SK-N-SH (cell line): Measurements from ENCODE around the gene ACVR2B. TPM values are rescaled to one million over a fixed set of nuclear protein-coding genes. Genes with fewer than 3 reads are reported as not detected.

Experiments
- CTCF ChIA-PET: fragments of 300-600, 350-600 bp; formaldehyde crosslinking; extraction: SDS; loops from one replicate; lab custom pipeline; 2021; lab: Yijun Ruan, JAX
- POLR2A ChIA-PET: fragments of 350-600 bp; sonication (Branson Sonifier 250); formaldehyde crosslinking; extraction: SDS; loops from one replicate; lab custom pipeline; 2020; ENCODE audit warnings: antibody characterized with exemption, inconsistent platforms; lab: Yijun Ruan, JAX
- DNase-seq: peaks from one replicate; pipeline ENCODE4 v3.0.0; 2012
- H2AFZ ChIP-seq: fragments of 200-600 bp; sonication (generic); 2 replicates; pipeline ENCODE4 v1.8.1; 2016; ENCODE audit warnings: antibody characterized with exemption, mild to moderate bottlenecking, low read depth
- H3F3A ChIP-seq: fragments of 200-600 bp; sonication (generic); replicated peaks from 2 replicates; pipeline ENCODE3; 2016; ENCODE audit warnings: antibody characterized with exemption, mild to moderate bottlenecking; ENCODE audit not compliant: insufficient read depth
- H3K27ac ChIP-seq, 2 experiments: fragments of 200-500 bp in 1 of 2; fragments of 200-600 bp in 1 of 2; sonication (Bioruptor generic) in 1 of 2; sonication (generic), shearing (Covaris generic) in 1 of 2; 2 replicates each; pipeline versions ENCODE4 v1.5.1 to v1.6.1; 2014 to 2016; ENCODE audit warnings: low read depth in 2 of 2, inconsistent platforms in 1 of 2, low read length in 1 of 2, mild to moderate bottlenecking in 1 of 2, mixed read lengths in 1 of 2
- H3K27me3 ChIP-seq: fragments of 200-600 bp; sonication (generic), shearing (Covaris generic); 2 replicates; pipeline ENCODE4 v1.6.1; 2016; ENCODE audit warnings: mixed run types; ENCODE audit not compliant: insufficient read depth
- H3K36me3 ChIP-seq, 2 experiments: fragments of 200-500 bp in 1 of 2; fragments of 200-600 bp in 1 of 2; sonication (Bioruptor generic) in 1 of 2; sonication (generic) in 1 of 2; replicated peaks in 1 of 2; 2 replicates each; pipeline versions ENCODE3 to v1.5.1; 2014 to 2016; ENCODE audit warnings: low read length in 1 of 2, mild to moderate bottlenecking in 1 of 2; ENCODE audit not compliant: insufficient read depth in 2 of 2, control insufficient read depth in 1 of 2
- H3K4me1 ChIP-seq, 2 experiments: fragments of 200-500 bp in 1 of 2; fragments of 200-600 bp in 1 of 2; sonication (Bioruptor generic) in 1 of 2; sonication (generic), shearing (Covaris generic) in 1 of 2; 2 replicates each; pipeline versions ENCODE4 v1.5.1 to v1.6.1; 2014 to 2016; ENCODE audit warnings: low read depth in 1 of 2, low read length in 1 of 2, mixed run types in 1 of 2; ENCODE audit not compliant: insufficient read depth in 2 of 2, control insufficient read depth in 1 of 2
- H3K4me2 ChIP-seq: fragments of 200-600 bp; sonication (generic), shearing (Covaris generic); 2 replicates; pipeline ENCODE4 v1.6.1; 2017; ENCODE audit warnings: mixed run types
- H3K4me3 ChIP-seq, 2 experiments: fragments of 200-500 bp in 1 of 2; fragments of 200-600 bp in 1 of 2; sonication (Bioruptor generic) in 1 of 2; sonication (generic), shearing (Covaris generic) in 1 of 2; 2 replicates each; pipeline versions ENCODE4 v1.5.1 to v1.8.1; 2014 to 2016; ENCODE audit warnings: low read depth in 2 of 2, inconsistent platforms in 1 of 2, low read length in 1 of 2, mild to moderate bottlenecking in 1 of 2, mixed read lengths in 1 of 2, moderate library complexity in 1 of 2
- H3K79me2 ChIP-seq: fragments of 200-600 bp; sonication (generic); 2 replicates; pipeline ENCODE4 v1.8.1; 2017; ENCODE audit warnings: mild to moderate bottlenecking; ENCODE audit not compliant: insufficient read depth
- H3K9ac ChIP-seq: fragments of 200-600 bp; sonication (generic); 2 replicates; pipeline ENCODE4 v1.6.1; 2017; ENCODE audit warnings: mixed run types
- H3K9me2 ChIP-seq: fragments of 200-600 bp; sonication (generic); 2 replicates; pipeline ENCODE4 v1.6.1; 2017; ENCODE audit warnings: mixed run types
- H3K9me3 ChIP-seq: fragments of 200-600 bp; sonication (generic); 2 replicates; pipeline ENCODE4 v1.6.1; 2017; ENCODE audit warnings: mixed run types, mild to moderate bottlenecking, moderate library complexity
- H4K20me1 ChIP-seq: fragments of 200-600 bp; sonication (generic); 2 replicates; pipeline ENCODE4 v1.6.1; 2017; ENCODE audit warnings: mild to moderate bottlenecking, mixed run types; ENCODE audit not compliant: insufficient read depth
- FOXJ3 ChIP-seq: sonication (generic); formaldehyde crosslinking; IDR thresholded peaks from 2 replicates; pipeline ENCODE4 v1.5.1; 2020; ENCODE audit warnings: mild to moderate bottlenecking, missing genetic modification reagents
- FOXM1 ChIP-seq: IDR thresholded peaks from 2 replicates; pipeline ENCODE4 v1.4.0; 2012; ENCODE audit warnings: low read depth, mild to moderate bottlenecking
- MEF2A ChIP-seq: IDR thresholded peaks from 2 replicates; pipeline ENCODE4 v1.4.0; 2012; ENCODE audit warnings: low read depth, borderline replicate concordance
- MXI1 ChIP-seq: IDR thresholded peaks from 2 replicates; pipeline ENCODE4 v1.6.1; 2012; ENCODE audit warnings: mild to moderate bottlenecking, low read depth, low read length, improper control_type of control experiment
- POLR2AphosphoS5 ChIP-seq: IDR thresholded peaks from 2 replicates; pipeline ENCODE4 v1.6.1; 2012; ENCODE audit warnings: low read depth, low read length
- RAD21 ChIP-seq: IDR thresholded peaks from 2 replicates; pipeline ENCODE4 v1.6.1; 2012; ENCODE audit warnings: mild to moderate bottlenecking, low read length
- RFX5 ChIP-seq: IDR thresholded peaks from 2 replicates; pipeline ENCODE4 v1.6.1; 2012; ENCODE audit warnings: mild to moderate bottlenecking, improper control_type of control experiment, low read length
- RXRA ChIP-seq: IDR thresholded peaks from 2 replicates; pipeline ENCODE4 v1.4.0; 2012; ENCODE audit warnings: low read depth, mild to moderate bottlenecking, borderline replicate concordance
- SIN3A ChIP-seq: IDR thresholded peaks from 2 replicates; pipeline ENCODE4 v1.6.1; 2012; ENCODE audit warnings: low read depth, mild to moderate bottlenecking, low read length, moderate library complexity, borderline replicate concordance
- SMC3 ChIP-seq: IDR thresholded peaks from 2 replicates; pipeline ENCODE4 v1.6.1; 2012; ENCODE audit warnings: low read depth, low read length, improper control_type of control experiment
- TAF1 ChIP-seq: IDR thresholded peaks from 2 replicates; pipeline ENCODE4 v1.6.1; 2012; ENCODE audit warnings: low read depth, mild to moderate bottlenecking, low read length, moderate library complexity, borderline replicate concordance
- WGBS: methylation state at CpG from one replicate; pipeline ENCODE4 v1.1.6; 2017; ENCODE audit warnings: low lambda C conversion rate; 5-methylcytosine and 5-hydroxymethylcytosine counted together
- polyA plus RNA-seq, 3 experiments: library from polyadenylated mRNA; depleted of rRNA; stranded (reverse); fragments of >200 nt; gene quantifications; 2 replicates each; pipeline ENCODE4 v1.2.3, GENCODE V29; 2012
- TF ChIP-seq, protein P1 (sequence below): fragments of 200-600 bp; sonication (generic); IDR thresholded peaks from 2 replicates; pipeline ENCODE4 v1.6.1; 2017; ENCODE audit warnings: antibody characterized with exemption, mild to moderate bottlenecking, moderate library complexity
- TF ChIP-seq, protein P2 (sequence below): IDR thresholded peaks from 2 replicates; pipeline ENCODE4 v1.6.1; 2012; ENCODE audit warnings: mild to moderate bottlenecking, low read depth, low read length, moderate library complexity

Gene ACVR2B
- polyA plus RNA-seq, 1 of the 3 experiments (the other 2 are of a cell fraction): 1.4 TPM

DNA sequence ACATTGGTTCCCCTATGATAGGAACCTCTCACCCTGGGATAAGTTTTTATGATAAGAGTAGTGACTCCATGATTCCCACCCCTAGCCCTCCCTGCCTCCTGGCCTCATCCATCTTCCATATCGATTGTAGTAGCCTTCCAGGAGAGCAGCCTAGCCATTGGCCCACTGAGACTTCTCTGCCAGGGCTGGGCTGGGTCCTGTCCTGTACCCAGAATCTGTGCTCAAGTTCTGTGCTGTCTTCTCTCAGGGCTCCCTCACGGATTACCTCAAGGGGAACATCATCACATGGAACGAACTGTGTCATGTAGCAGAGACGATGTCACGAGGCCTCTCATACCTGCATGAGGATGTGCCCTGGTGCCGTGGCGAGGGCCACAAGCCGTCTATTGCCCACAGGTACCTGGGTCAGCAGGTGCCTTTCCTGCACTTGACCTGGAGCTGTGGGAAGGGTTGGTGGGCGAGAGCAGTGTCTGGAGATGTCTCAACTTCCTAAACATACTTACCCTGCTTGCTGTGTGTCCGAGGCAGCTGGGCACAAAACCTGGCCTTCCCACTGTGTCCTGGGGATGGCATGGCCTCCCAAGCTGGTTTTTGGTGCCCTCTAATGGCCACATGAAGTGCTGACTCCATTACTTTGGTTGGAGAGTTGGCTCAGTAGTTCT, 25.9 kb downstream of the ACVR2B start:
- Histone ChIP-seq H3K27me3 (no peaks in the 10 kb centered on the region), H3K9ac (no peak overlapping the region), H3K27ac (no peak overlapping the region), H2AFZ (no peak overlapping the region), H3K4me1 (peaks cover 0 to 20% of the 10 kb centered on the region in 2 experiments; a peak in 1 of 4 replicates), H3K4me2 (no peak overlapping the region), H3K9me3 (no peaks in the 10 kb centered on the region), H3F3A (no peaks in the 10 kb centered on the region), H3K79me2 (no peaks in the 10 kb centered on the region), H3K4me3 (no peak overlapping the region), H3K36me3 (peaks cover 9 to 48% of the 10 kb centered on the region in 2 experiments), H4K20me1 (0 out of 2 replicates have a peak, but pooled peaks cover 6% of the 10 kb centered on the region), H3K9me2 (no peaks in the 10 kb centered on the region)
- no peak for TF ChIP-seq SIN3A
- TF ChIP-seq MXI1: 0 out of 2 replicates have a peak, but pooled peaks have one; percentile 35
- TF ChIP-seq, protein P1, sequence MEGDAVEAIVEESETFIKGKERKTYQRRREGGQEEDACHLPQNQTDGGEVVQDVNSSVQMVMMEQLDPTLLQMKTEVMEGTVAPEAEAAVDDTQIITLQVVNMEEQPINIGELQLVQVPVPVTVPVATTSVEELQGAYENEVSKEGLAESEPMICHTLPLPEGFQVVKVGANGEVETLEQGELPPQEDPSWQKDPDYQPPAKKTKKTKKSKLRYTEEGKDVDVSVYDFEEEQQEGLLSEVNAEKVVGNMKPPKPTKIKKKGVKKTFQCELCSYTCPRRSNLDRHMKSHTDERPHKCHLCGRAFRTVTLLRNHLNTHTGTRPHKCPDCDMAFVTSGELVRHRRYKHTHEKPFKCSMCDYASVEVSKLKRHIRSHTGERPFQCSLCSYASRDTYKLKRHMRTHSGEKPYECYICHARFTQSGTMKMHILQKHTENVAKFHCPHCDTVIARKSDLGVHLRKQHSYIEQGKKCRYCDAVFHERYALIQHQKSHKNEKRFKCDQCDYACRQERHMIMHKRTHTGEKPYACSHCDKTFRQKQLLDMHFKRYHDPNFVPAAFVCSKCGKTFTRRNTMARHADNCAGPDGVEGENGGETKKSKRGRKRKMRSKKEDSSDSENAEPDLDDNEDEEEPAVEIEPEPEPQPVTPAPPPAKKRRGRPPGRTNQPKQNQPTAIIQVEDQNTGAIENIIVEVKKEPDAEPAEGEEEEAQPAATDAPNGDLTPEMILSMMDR: peak; percentile 95
- peak; percentile 88 for TF ChIP-seq SMC3
- peak; percentile 96 for TF ChIP-seq RAD21
- POLR2A ChIA-PET: no interaction called here
- WGBS: 79% methylated on average over 10 of the region's 10 CpGs
- DNase-seq: peak; percentile 87
- CTCF ChIA-PET: interaction anchor here (0.6 to 7.7 kb wide), 49 partner anchors 10 to 1627 kb away, joined by 3 to 146 read pairs (median 3); partner anchors contain the start of genes EXOG and XYLB

DNA sequence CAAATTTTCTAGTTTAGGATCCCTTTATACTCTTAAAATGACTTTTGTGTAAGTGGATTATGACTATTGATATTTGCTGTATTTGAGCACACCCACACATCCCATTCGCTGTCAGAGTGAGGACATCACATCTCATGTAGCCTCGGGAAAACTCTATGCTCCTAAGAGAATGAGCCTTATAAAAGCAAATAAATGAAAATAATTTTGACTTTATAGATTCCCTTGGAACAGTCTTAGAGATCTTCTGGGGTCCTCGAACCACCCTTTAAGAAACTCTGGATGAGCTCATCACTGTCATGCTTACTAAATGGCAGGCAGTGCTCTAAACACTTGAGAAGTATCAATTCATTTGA, 26.4 kb downstream of the ACVR2B start:
- Histone ChIP-seq H3K4me2 (no peak overlapping the region), H3K79me2 (no peaks in the 10 kb centered on the region), H3F3A (no peaks in the 10 kb centered on the region), H2AFZ (no peak overlapping the region), H3K36me3 (peaks cover 9 to 48% of the 10 kb centered on the region in 2 experiments), H3K4me3 (no peak overlapping the region), H3K9me3 (no peaks in the 10 kb centered on the region), H3K27ac (no peak overlapping the region), H4K20me1 (0 out of 2 replicates have a peak, but pooled peaks cover 6% of the 10 kb centered on the region), H3K27me3 (no peaks in the 10 kb centered on the region), H3K9me2 (no peaks in the 10 kb centered on the region), H3K9ac (no peak overlapping the region), H3K4me1 (peaks cover 0 to 16% of the 10 kb centered on the region in 2 experiments; a peak in 1 of 4 replicates)
- WGBS: 49% methylated on average over 3 of the region's 3 CpGs
- POLR2A ChIA-PET: no interaction called here
- TF ChIP-seq TAF1 (no peak), RXRA (no peak), POLR2AphosphoS5 (no peak), MEF2A (no peak), RFX5 (no peak), FOXJ3 (CRISPR knock-in tag) (no peak), FOXM1 (no peak)
- TF ChIP-seq, protein P2, sequence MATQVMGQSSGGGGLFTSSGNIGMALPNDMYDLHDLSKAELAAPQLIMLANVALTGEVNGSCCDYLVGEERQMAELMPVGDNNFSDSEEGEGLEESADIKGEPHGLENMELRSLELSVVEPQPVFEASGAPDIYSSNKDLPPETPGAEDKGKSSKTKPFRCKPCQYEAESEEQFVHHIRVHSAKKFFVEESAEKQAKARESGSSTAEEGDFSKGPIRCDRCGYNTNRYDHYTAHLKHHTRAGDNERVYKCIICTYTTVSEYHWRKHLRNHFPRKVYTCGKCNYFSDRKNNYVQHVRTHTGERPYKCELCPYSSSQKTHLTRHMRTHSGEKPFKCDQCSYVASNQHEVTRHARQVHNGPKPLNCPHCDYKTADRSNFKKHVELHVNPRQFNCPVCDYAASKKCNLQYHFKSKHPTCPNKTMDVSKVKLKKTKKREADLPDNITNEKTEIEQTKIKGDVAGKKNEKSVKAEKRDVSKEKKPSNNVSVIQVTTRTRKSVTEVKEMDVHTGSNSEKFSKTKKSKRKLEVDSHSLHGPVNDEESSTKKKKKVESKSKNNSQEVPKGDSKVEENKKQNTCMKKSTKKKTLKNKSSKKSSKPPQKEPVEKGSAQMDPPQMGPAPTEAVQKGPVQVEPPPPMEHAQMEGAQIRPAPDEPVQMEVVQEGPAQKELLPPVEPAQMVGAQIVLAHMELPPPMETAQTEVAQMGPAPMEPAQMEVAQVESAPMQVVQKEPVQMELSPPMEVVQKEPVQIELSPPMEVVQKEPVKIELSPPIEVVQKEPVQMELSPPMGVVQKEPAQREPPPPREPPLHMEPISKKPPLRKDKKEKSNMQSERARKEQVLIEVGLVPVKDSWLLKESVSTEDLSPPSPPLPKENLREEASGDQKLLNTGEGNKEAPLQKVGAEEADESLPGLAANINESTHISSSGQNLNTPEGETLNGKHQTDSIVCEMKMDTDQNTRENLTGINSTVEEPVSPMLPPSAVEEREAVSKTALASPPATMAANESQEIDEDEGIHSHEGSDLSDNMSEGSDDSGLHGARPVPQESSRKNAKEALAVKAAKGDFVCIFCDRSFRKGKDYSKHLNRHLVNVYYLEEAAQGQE: no peak
- CTCF ChIA-PET: interaction anchor here (0.6 to 7.7 kb wide), 45 partner anchors 10 to 1627 kb away, joined by 3 to 146 read pairs (median 4); partner anchors contain the start of genes EXOG and XYLB
- no peak for DNase-seq
